ENCODE results near the gene CDK18. TPM values are rescaled to one million over a fixed set of nuclear protein-coding genes. Genes with fewer than 3 reads are reported as not detected.

The CDK18 gene
- total RNA-seq, 1 donor from 2014 or later = 17.8 TPM

DNA sequence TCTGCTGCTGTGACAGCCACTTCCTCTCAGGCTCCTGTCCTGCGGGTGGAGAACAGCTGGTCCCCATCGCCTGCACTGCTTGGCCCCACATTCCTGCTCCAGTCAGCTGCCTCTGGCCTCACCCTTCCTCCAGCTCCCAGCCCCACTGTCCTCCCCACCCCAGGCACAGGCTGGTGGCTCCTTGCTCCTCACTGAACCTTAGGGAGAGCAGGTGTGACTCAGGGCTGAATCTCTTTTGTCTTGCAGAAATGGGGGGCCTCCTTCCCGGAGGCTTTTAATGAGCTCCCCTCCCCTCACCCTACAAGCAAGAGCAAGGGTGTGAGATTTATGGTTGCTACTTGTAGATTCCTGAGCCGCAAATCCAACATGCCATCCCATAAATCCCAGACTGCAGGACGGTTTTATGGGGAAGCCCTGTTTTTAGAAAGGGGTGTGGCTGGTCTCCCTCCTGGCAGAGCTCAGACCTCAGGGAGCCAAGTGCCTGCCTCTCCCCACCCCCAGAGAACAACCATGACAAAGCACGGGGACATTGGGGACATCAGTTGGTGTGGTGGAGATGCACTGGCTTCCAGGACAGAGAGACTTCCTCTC lies 15.2 kb downstream of the CDK18 start:
- peaks cover 3% of the 10 kb centered on the region for H3K4me1 Mint-ChIP-seq (ENCODE audit: low read depth, unreplicated experiment)
- H3K4me3 Mint-ChIP-seq (ENCODE audit: unreplicated experiment) = no peak overlapping the region
- no peak overlapping the region for H2AFZ ChIP-seq (ENCODE audit: low read depth, low read length)
- peaks cover 4% of the 10 kb centered on the region for H3K36me3 Mint-ChIP-seq (ENCODE audit: low read depth, unreplicated experiment)
- no peaks in the 10 kb centered on the region for H3K79me2 ChIP-seq (ENCODE audit: insufficient read depth, low read length)
- no peak overlapping the region for H3K27ac Mint-ChIP-seq (ENCODE audit: unreplicated experiment)
- peaks cover 17% of the 10 kb centered on the region for H3K27me3 ChIP-seq (ENCODE audit: insufficient read depth, low read length)
- H3K27me3 Mint-ChIP-seq (ENCODE audit: low read depth, unreplicated experiment) = peaks cover 17% of the 10 kb centered on the region
- TF ChIP-seq CTCF (IDR thresholded peaks at IDR 0.05; ENCODE audit: insufficient read depth, low read depth, low read length) (no peak), EZH2 (IDR thresholded peaks at IDR 0.05; ENCODE audit: insufficient read depth, low read length) (no peak)
- no peak overlapping the region for H3K27ac ChIP-seq (ENCODE audit: low read depth, low read length)
- H4K20me1 ChIP-seq (ENCODE audit: insufficient read depth, low read length) = no peaks in the 10 kb centered on the region
- no peaks in the 10 kb centered on the region for H3K36me3 ChIP-seq (ENCODE audit: insufficient read depth, low read length)
- H3K9ac ChIP-seq (ENCODE audit: low read length) = no peak overlapping the region
- no peaks in the 10 kb centered on the region for H3K4me1 ChIP-seq (ENCODE audit: insufficient read depth, low read length)
- DNase-seq (ENCODE audit: low read depth) (no peak), FAIRE-seq (no peak)
- no peak overlapping the region for H3K4me2 ChIP-seq (ENCODE audit: low read length)
- H3K4me3 ChIP-seq (ENCODE audit: insufficient read depth, low read depth, low read length) = no peak overlapping the region
- H3K9me3 Mint-ChIP-seq (ENCODE audit: unreplicated experiment) = no peaks in the 10 kb centered on the region
- H3K9me3 ChIP-seq (ENCODE audit: insufficient read depth, low read depth, low read length) = no peaks in the 10 kb centered on the region

DNA sequence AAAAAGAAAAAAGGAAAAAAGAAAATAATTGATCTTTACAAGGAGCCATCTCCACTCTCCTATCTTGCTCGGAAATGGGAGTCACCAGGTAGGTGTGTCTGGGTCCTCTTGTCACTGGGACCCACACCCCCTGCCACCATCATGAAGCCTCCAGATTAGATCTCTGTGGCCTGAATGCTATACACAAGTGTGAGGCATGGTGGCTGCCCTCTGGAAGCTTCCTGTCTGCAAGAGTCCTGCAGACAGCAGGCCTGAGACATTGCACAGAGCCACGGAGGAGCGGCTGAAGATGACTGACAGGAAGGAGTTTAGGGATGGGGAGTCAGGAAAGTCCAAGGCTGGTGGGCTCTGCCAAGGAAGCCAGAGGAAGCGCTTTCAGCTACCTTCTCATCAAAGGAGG lies 16.2 kb downstream of the CDK18 start:
- FAIRE-seq = no peak
- no peak overlapping the region for H3K4me3 Mint-ChIP-seq (ENCODE audit: unreplicated experiment)
- DNase-seq (ENCODE audit: low read depth) = no peak
- no peaks in the 10 kb centered on the region for H3K36me3 ChIP-seq (ENCODE audit: insufficient read depth, low read length)
- no peak overlapping the region for H3K4me3 ChIP-seq (ENCODE audit: insufficient read depth, low read depth, low read length)
- peaks cover 20% of the 10 kb centered on the region for H3K27me3 Mint-ChIP-seq (ENCODE audit: low read depth, unreplicated experiment)
- no peaks in the 10 kb centered on the region for H3K79me2 ChIP-seq (ENCODE audit: insufficient read depth, low read length)
- peaks cover 3% of the 10 kb centered on the region for H3K4me1 Mint-ChIP-seq (ENCODE audit: low read depth, unreplicated experiment)
- H3K27ac Mint-ChIP-seq (ENCODE audit: unreplicated experiment) = no peak overlapping the region
- no peaks in the 10 kb centered on the region for H4K20me1 ChIP-seq (ENCODE audit: insufficient read depth, low read length)
- no peak for TF ChIP-seq EZH2 (IDR thresholded peaks at IDR 0.05; ENCODE audit: insufficient read depth, low read length)
- no peak for TF ChIP-seq CTCF (IDR thresholded peaks at IDR 0.05; ENCODE audit: insufficient read depth, low read depth, low read length)
- H3K9me3 Mint-ChIP-seq (ENCODE audit: unreplicated experiment) = no peaks in the 10 kb centered on the region
- H2AFZ ChIP-seq (ENCODE audit: low read depth, low read length) = no peak overlapping the region
- no peaks in the 10 kb centered on the region for H3K4me1 ChIP-seq (ENCODE audit: insufficient read depth, low read length)
- no peaks in the 10 kb centered on the region for H3K9me3 ChIP-seq (ENCODE audit: insufficient read depth, low read depth, low read length)
- H3K4me2 ChIP-seq (ENCODE audit: low read length) = no peak overlapping the region
- H3K36me3 Mint-ChIP-seq (ENCODE audit: low read depth, unreplicated experiment) = peaks cover 7% of the 10 kb centered on the region
- peaks cover 17% of the 10 kb centered on the region for H3K27me3 ChIP-seq (ENCODE audit: insufficient read depth, low read length)
- no peak overlapping the region for H3K9ac ChIP-seq (ENCODE audit: low read length)
- H3K27ac ChIP-seq (ENCODE audit: low read depth, low read length) = no peak overlapping the region

DNA sequence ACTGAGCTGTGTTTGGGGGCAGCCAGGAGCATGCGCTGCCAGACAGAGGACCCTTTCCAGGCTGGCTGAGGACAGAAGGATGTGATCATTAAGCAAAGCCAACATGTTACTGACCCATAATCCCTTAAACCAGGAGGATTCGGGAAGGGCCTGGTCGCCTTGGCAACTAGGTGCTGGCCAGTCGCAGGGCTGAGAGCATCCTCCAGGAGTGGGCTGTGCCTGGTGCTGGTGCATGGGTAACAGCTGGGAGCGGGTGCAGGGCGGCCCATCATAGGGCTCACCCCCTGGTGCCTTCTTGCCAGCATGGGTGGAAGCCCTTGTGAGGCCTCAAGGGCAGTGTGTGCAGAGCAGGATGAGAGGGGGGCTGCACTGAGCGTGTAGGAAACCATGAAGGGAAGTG lies 17.2 kb downstream of the CDK18 start:
- Mint-ChIP-seq H3K27ac (ENCODE audit: unreplicated experiment) (no peak overlapping the region), H3K27me3 (ENCODE audit: low read depth, unreplicated experiment) (peaks cover 22% of the 10 kb centered on the region)
- no peak for FAIRE-seq

More for the DNA sequence above, 17.2 kb downstream of the CDK18 start:
- Histone ChIP-seq H3K4me3 (ENCODE audit: insufficient read depth, low read depth, low read length) (no peak overlapping the region), H3K36me3 (ENCODE audit: insufficient read depth, low read length) (no peaks in the 10 kb centered on the region), H3K9me3 (ENCODE audit: insufficient read depth, low read depth, low read length) (no peaks in the 10 kb centered on the region), H3K4me1 (ENCODE audit: insufficient read depth, low read length) (no peaks in the 10 kb centered on the region), H3K4me2 (ENCODE audit: low read length) (no peak overlapping the region), H3K9ac (ENCODE audit: low read length) (no peak overlapping the region), H3K27ac (ENCODE audit: low read depth, low read length) (no peak overlapping the region), H4K20me1 (ENCODE audit: insufficient read depth, low read length) (no peaks in the 10 kb centered on the region), H2AFZ (ENCODE audit: low read depth, low read length) (no peak overlapping the region), H3K79me2 (ENCODE audit: insufficient read depth, low read length) (no peaks in the 10 kb centered on the region), H3K27me3 (ENCODE audit: insufficient read depth, low read length) (peaks cover 17% of the 10 kb centered on the region)
- Mint-ChIP-seq H3K36me3 (ENCODE audit: low read depth, unreplicated experiment) (peaks cover 7% of the 10 kb centered on the region), H3K4me3 (ENCODE audit: unreplicated experiment) (no peak overlapping the region), H3K9me3 (ENCODE audit: unreplicated experiment) (no peaks in the 10 kb centered on the region), H3K4me1 (ENCODE audit: low read depth, unreplicated experiment) (peaks cover 3% of the 10 kb centered on the region)
- TF ChIP-seq CTCF (IDR thresholded peaks at IDR 0.05; ENCODE audit: insufficient read depth, low read depth, low read length) = no peak
- no peak for TF ChIP-seq EZH2 (IDR thresholded peaks at IDR 0.05; ENCODE audit: insufficient read depth, low read length)
- no peak for DNase-seq (ENCODE audit: low read depth)

All from astrocyte (in vitro differentiated cells and primary cell).